Gastroesophageal sphincter (tissue), 4 donors: ENCODE results near the gene HIVEP3. TPM values are rescaled to one million over a fixed set of nuclear protein-coding genes. Genes with fewer than 3 reads are reported as not detected.

Source experiments
- ATAC-seq: fragments of 150-250 bp; one replicate; pipeline ENCODE4 v1.9.1; 2016; ENCODE audit warnings: mild to moderate bottlenecking, moderate library complexity
- H3K27ac ChIP-seq, 4 donors: fragments of 200-600 bp; sonication (generic) in 3 of 4; 1 replicate in 3 of 4; 2 replicates in 1 of 4; pipeline ENCODE4 v1.5.1; 2016 to 2019
- H3K27me3 ChIP-seq: fragments of 200-600 bp; sonication (generic); one replicate; pipeline ENCODE4 v1.5.1; 2019
- H3K36me3 ChIP-seq, 2 donors: fragments of 200-600 bp; sonication (generic); one replicate each; pipeline ENCODE4 v1.5.1; 2019; ENCODE audit warnings: control low read depth in 1 of 2
- H3K4me1 ChIP-seq, 3 donors: fragments of 200-600 bp; sonication (generic); 1 replicate in 2 of 3; 2 replicates in 1 of 3; pipeline ENCODE4 v1.5.1; 2016 to 2019; ENCODE audit warnings: control low read depth in 2 of 3
- H3K4me3 ChIP-seq, 2 donors: fragments of 200-600 bp; sonication (generic); one replicate each; pipeline ENCODE4 v1.5.1; 2019; ENCODE audit warnings: mild to moderate bottlenecking in 1 of 2, moderate library complexity in 1 of 2
- H3K9me3 ChIP-seq, 3 donors: fragments of 200-600 bp; sonication (generic); one replicate each; pipeline ENCODE4 v1.5.1; 2017 to 2019; ENCODE audit warnings: control low read depth in 2 of 3
- CTCF ChIP-seq, 4 experiments: fragments of 200-600 bp in 2 of 4; fragments of 450-650 bp in 2 of 4; sonication (generic) in 1 of 4; IDR thresholded peaks; one replicate each; pipeline ENCODE4 v1.5.1; 2017 to 2019; ENCODE audit warnings: antibody characterized with exemption in 4 of 4, mild to moderate bottlenecking in 2 of 4, moderate library complexity in 2 of 4
- EP300 ChIP-seq: sonication (generic); formaldehyde crosslinking; IDR thresholded peaks from one replicate; pipeline ENCODE4 v1.6.1; 2017; ENCODE audit warnings: antibody characterized with exemption, mild to moderate bottlenecking
- POLR2A ChIP-seq, 2 donors: fragments of 450-650 bp; IDR thresholded peaks; one replicate each; pipeline ENCODE4 v1.6.1; 2017; ENCODE audit warnings: antibody characterized with exemption in 2 of 2, mild to moderate bottlenecking in 2 of 2, moderate library complexity in 1 of 2
- POLR2AphosphoS5 ChIP-seq: sonication (generic); formaldehyde crosslinking; IDR thresholded peaks from one replicate; pipeline ENCODE4 v1.6.1; 2017; ENCODE audit warnings: antibody characterized with exemption
- WGBS, 2 donors: methylation state at CpG; one replicate each; pipeline ENCODE4 v1.1.5; 2018; ENCODE audit warnings: low coverage in 1 of 2; 5-methylcytosine and 5-hydroxymethylcytosine counted together
- total RNA-seq, 4 donors: library from RNA; depleted of rRNA; stranded (reverse); fragments of >200 nt; gene quantifications; one replicate each; pipeline ENCODE4 v1.1.0, GENCODE V29; 2016

HIVEP3 gene
- total RNA-seq, 4 donors from 2014 or later: 1.9 to 3.8 (median 2.8) TPM

GRCh38 chr1:41586230-41586629 is 332.5 kb downstream of the HIVEP3 start:
- TF ChIP-seq EP300: no peak
- no peak for TF ChIP-seq CTCF (IDR thresholded peaks at IDR 0.05)
- no peak for TF ChIP-seq POLR2A (IDR thresholded peaks at IDR 0.05)
- TF ChIP-seq POLR2AphosphoS5: no peak
- Histone ChIP-seq H3K9me3 (peaks cover 0 to 4% (median 0%) of the 10 kb centered on the region in 3 donors), H3K27ac (no peak overlapping the region), H3K36me3 (peaks cover 0 to 5% of the 10 kb centered on the region in 2 donors), H3K27me3 (no peaks in the 10 kb centered on the region), H3K4me1 (no peaks in the 10 kb centered on the region), H3K4me3 (no peak overlapping the region)
- ATAC-seq: no peak
- no CpG with 5 or more reads among the region's 5 CpGs for WGBS, 2 donors

- TF ChIP-seq POLR2A (IDR thresholded peaks at IDR 0.05) (no peak), EP300 (no peak), POLR2AphosphoS5 (no peak), CTCF (IDR thresholded peaks at IDR 0.05) (no peak)
- Histone ChIP-seq H3K36me3 (peaks cover 0 to 5% of the 10 kb centered on the region in 2 donors), H3K9me3 (no peaks in the 10 kb centered on the region), H3K27ac (no peak overlapping the region), H3K4me3 (no peak overlapping the region), H3K27me3 (no peaks in the 10 kb centered on the region), H3K4me1 (no peaks in the 10 kb centered on the region)
- 97% methylated on average over 11 of the region's 25 CpGs; no CpG with 5 or more reads in 1 of the 2 donors for WGBS, 2 donors
- ATAC-seq: no peak
Measured at GRCh38 chr1:41583658-41584547, 334.8 kb downstream of the HIVEP3 start.

- no peaks in the 10 kb centered on the region for H3K4me1 ChIP-seq
- no peak for ATAC-seq
- H3K9me3 ChIP-seq: no peaks in the 10 kb centered on the region
- H3K27ac ChIP-seq: no peak overlapping the region
- WGBS, 2 donors: 85 to 100% methylated on average over 2 to 4 of the region's 36 CpGs
- H3K36me3 ChIP-seq: peaks cover 0 to 5% of the 10 kb centered on the region in 2 donors
- no peaks in the 10 kb centered on the region for H3K27me3 ChIP-seq
- TF ChIP-seq CTCF (IDR thresholded peaks at IDR 0.05): no peak
- TF ChIP-seq EP300: no peak
- TF ChIP-seq POLR2A (IDR thresholded peaks at IDR 0.05): no peak
- no peak for TF ChIP-seq POLR2AphosphoS5
- H3K4me3 ChIP-seq: no peak overlapping the region
Measured at GRCh38 chr1:41582851-41583657, 335.7 kb downstream of the HIVEP3 start.

GRCh38 chr1:41582351-41582750 is 336.4 kb downstream of the HIVEP3 start:
- H3K9me3 ChIP-seq: no peaks in the 10 kb centered on the region
- WGBS, 2 donors: 83 to 100% methylated on average over 1 to 7 of the region's 9 CpGs
- no peaks in the 10 kb centered on the region for H3K27me3 ChIP-seq
- H3K4me3 ChIP-seq: no peak overlapping the region
- peaks cover 0 to 5% of the 10 kb centered on the region in 2 donors for H3K36me3 ChIP-seq
- ATAC-seq: no peak
- TF ChIP-seq POLR2A (IDR thresholded peaks at IDR 0.05) (no peak), EP300 (no peak)
- H3K27ac ChIP-seq: no peak overlapping the region
- H3K4me1 ChIP-seq: no peaks in the 10 kb centered on the region

GRCh38 chr1:41582004-41582325 is 336.8 kb downstream of the HIVEP3 start:
- Histone ChIP-seq H3K36me3 (peaks cover 0 to 5% of the 10 kb centered on the region in 2 donors), H3K27me3 (no peaks in the 10 kb centered on the region), H3K4me3 (no peak overlapping the region), H3K4me1 (no peaks in the 10 kb centered on the region), H3K9me3 (no peaks in the 10 kb centered on the region), H3K27ac (no peak overlapping the region)
- no CpG with 5 or more reads among the region's 10 CpGs for WGBS, 2 donors
- TF ChIP-seq EP300: no peak
- ATAC-seq: no peak
